SK-N-MC (cell line): Measurements from ENCODE around the gene KLRF2.

ENCODE experiments used
- DNase-seq: peaks from one replicate; pipeline ENCODE4 v3.0.0-alpha.2; 2011; ENCODE audit warnings: low read depth, low spot score
- H3K27ac ChIP-seq: fragments of 200-600 bp; sonication (generic); 2 replicates; pipeline ENCODE4 v1.5.1; 2016; ENCODE audit warnings: mixed run types
- H3K36me3 ChIP-seq: fragments of 200-600 bp; sonication (generic); 2 replicates; pipeline ENCODE4 v1.6.1; 2017; ENCODE audit warnings: antibody characterized with exemption, low read length, mixed read lengths; ENCODE audit not compliant: insufficient read depth
- H3K4me3 ChIP-seq: fragments of 200-600 bp; sonication (generic); 2 replicates; pipeline ENCODE4 v1.5.1; 2016
- H3K9ac ChIP-seq: fragments of 200-600 bp; sonication (generic); 2 replicates; pipeline ENCODE4 v1.8.0; 2017; ENCODE audit warnings: mixed run types, mixed read lengths; ENCODE audit not compliant: insufficient read length
- H3K9me3 ChIP-seq: fragments of 200-600 bp; sonication (generic); 2 replicates; pipeline ENCODE4 v1.6.1; 2017; ENCODE audit warnings: low read depth, mild to moderate bottlenecking, antibody characterized with exemption, low read length, moderate library complexity, mixed read lengths
- EZH2 ChIP-seq: fragments of 200-600 bp; sonication (generic); IDR thresholded peaks from one replicate; pipeline ENCODE4 v1.6.1; 2017; ENCODE audit warnings: antibody characterized with exemption
- FOXP2 ChIP-seq: optimal IDR thresholded peaks from 2 replicates; pipeline ENCODE3; 2011; ENCODE audit warnings: mild to moderate bottlenecking, moderate library complexity; ENCODE audit not compliant: insufficient read depth; ENCODE audit errors: extremely low read length, control extremely low read depth
- POLR2AphosphoS5 ChIP-seq: IDR thresholded peaks from 2 replicates; pipeline ENCODE4 v1.6.1; 2012; ENCODE audit warnings: mild to moderate bottlenecking, low read depth, low read length, borderline replicate concordance

KLRF2 gene

GRCh38 chr12:9911708-9912107 is 30.4 kb downstream of the KLRF2 start:
- no peak overlapping the region for H3K9ac ChIP-seq
- TF ChIP-seq POLR2AphosphoS5, result no peak
- TF ChIP-seq EZH2, result no peak
- TF ChIP-seq FOXP2, result no peak
- no peak for DNase-seq

GRCh38 chr12:9919443-9919842 is 38.2 kb downstream of the KLRF2 start:
- Histone ChIP-seq H3K9ac (no peak overlapping the region), H3K4me3 (no peak overlapping the region), H3K9me3 (no peaks in the 10 kb centered on the region), H3K36me3 (no peaks in the 10 kb centered on the region), H3K27ac (no peak overlapping the region)
- no peak for DNase-seq
- TF ChIP-seq POLR2AphosphoS5 (no peak), EZH2 (no peak), FOXP2 (no peak)

More at GRCh38 chr12:9911708-9912107, 30.4 kb downstream of the KLRF2 start:
- H3K9me3 ChIP-seq, result peaks cover 11% of the 10 kb centered on the region; the same call in 1 of the 2 replicates
- H3K36me3 ChIP-seq, result no peaks in the 10 kb centered on the region
- no peak overlapping the region for H3K4me3 ChIP-seq
- no peak overlapping the region for H3K27ac ChIP-seq

GRCh38 chr12:9920451-9920850 is 39.2 kb downstream of the KLRF2 start:
- Histone ChIP-seq H3K9ac (no peak overlapping the region), H3K9me3 (no peaks in the 10 kb centered on the region), H3K4me3 (no peak overlapping the region), H3K36me3 (no peaks in the 10 kb centered on the region), H3K27ac (no peak overlapping the region)
- no peak for DNase-seq
- TF ChIP-seq EZH2, result no peak
- no peak for TF ChIP-seq FOXP2
- no peak for TF ChIP-seq POLR2AphosphoS5

GRCh38 chr12:9922429-9922828 is 41.1 kb downstream of the KLRF2 start:
- TF ChIP-seq EZH2, result no peak
- no peak for TF ChIP-seq FOXP2
- TF ChIP-seq POLR2AphosphoS5, result no peak
- Histone ChIP-seq H3K9ac (no peak overlapping the region), H3K36me3 (no peaks in the 10 kb centered on the region), H3K4me3 (no peak overlapping the region), H3K27ac (no peak overlapping the region), H3K9me3 (no peaks in the 10 kb centered on the region)
- no peak for DNase-seq

DNA sequence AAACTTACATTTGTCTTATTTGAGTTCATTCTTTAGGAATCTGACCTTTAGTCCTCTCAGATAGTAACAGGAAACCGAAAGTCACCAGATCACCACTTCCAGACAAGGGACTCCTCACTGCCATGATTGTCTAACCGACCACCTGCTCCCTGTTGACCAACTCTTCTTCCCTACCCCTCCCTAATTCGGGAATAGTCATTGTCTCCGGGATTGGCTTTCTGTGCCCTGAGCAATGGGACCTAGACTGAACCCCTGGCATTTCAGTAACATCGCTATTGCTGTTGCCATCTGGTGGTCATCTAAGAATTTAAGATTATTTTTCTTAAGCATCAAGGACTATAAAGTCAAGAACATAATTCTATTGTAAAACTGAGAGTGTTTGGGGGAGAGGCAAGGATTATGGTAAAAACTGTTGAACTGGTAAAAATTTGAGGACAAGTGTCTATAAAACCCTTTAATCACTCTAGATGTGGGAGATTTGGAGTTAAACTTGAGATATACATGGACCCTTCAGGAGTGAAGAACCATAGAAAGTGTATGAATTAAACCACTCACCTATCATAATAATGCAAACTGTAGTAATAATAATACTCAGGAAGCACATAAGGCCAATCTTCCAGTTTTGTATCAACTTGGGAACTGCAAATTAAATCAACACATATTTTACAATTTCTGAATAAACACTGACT is 44.6 kb downstream of the KLRF2 start:
- no peak overlapping the region for H3K4me3 ChIP-seq
- TF ChIP-seq FOXP2 (no peak), EZH2 (no peak)
- DNase-seq, result no peak
- no peaks in the 10 kb centered on the region for H3K36me3 ChIP-seq
- H3K9me3 ChIP-seq, result no peaks in the 10 kb centered on the region
- H3K9ac ChIP-seq, result no peak overlapping the region
- no peak overlapping the region for H3K27ac ChIP-seq

GRCh38 chr12:9926876-9927275 is 45.6 kb downstream of the KLRF2 start:
- H3K9me3 ChIP-seq, result no peaks in the 10 kb centered on the region
- H3K4me3 ChIP-seq, result no peak overlapping the region
- no peaks in the 10 kb centered on the region for H3K36me3 ChIP-seq
- TF ChIP-seq POLR2AphosphoS5 (no peak), FOXP2 (no peak), EZH2 (no peak)
- no peak overlapping the region for H3K9ac ChIP-seq
- no peak overlapping the region for H3K27ac ChIP-seq
- no peak for DNase-seq

- Histone ChIP-seq H3K9me3 (no peaks in the 10 kb centered on the region), H3K4me3 (no peak overlapping the region), H3K27ac (no peak overlapping the region), H3K36me3 (no peaks in the 10 kb centered on the region), H3K9ac (no peak overlapping the region)
- no peak for TF ChIP-seq POLR2AphosphoS5
- TF ChIP-seq FOXP2, result no peak
- TF ChIP-seq EZH2, result no peak
- no peak for DNase-seq
Measured at GRCh38 chr12:9928607-9929006, 47.3 kb downstream of the KLRF2 start.

- no peak overlapping the region for H3K4me3 ChIP-seq
- H3K9me3 ChIP-seq, result no peaks in the 10 kb centered on the region
- no peak for DNase-seq
- H3K9ac ChIP-seq, result no peak overlapping the region
- H3K36me3 ChIP-seq, result no peaks in the 10 kb centered on the region
- no peak overlapping the region for H3K27ac ChIP-seq
- TF ChIP-seq FOXP2, result no peak
- TF ChIP-seq POLR2AphosphoS5, result no peak
- no peak for TF ChIP-seq EZH2
Measured at GRCh38 chr12:9931245-9931644, 50.0 kb downstream of the KLRF2 start.

- no peak for DNase-seq
- H3K4me3 ChIP-seq, result no peak within 1 kb of the TSS
- no peaks in the 10 kb centered on the region for H3K36me3 ChIP-seq
- TF ChIP-seq FOXP2 (no peak), EZH2 (no peak), POLR2AphosphoS5 (no peak)
- no peaks in the 10 kb centered on the region for H3K9me3 ChIP-seq
- H3K9ac ChIP-seq, result no peak within 1 kb of the TSS
- no peak within 1 kb of the TSS for H3K27ac ChIP-seq
Measured at GRCh38 chr12:9932270-9932669, 51.0 kb downstream of the KLRF2 start, which contains the start of gene CLEC2A. CLEC2A (minus strand) TSS chr12:9932370; CDS start chr12:9932329, 41 bp downstream.
